ENCODE data around the gene FUOM.
A peak's percentile ranks its signal among the peaks of the same experiment; 100 is the strongest.

The FUOM gene

DNA sequence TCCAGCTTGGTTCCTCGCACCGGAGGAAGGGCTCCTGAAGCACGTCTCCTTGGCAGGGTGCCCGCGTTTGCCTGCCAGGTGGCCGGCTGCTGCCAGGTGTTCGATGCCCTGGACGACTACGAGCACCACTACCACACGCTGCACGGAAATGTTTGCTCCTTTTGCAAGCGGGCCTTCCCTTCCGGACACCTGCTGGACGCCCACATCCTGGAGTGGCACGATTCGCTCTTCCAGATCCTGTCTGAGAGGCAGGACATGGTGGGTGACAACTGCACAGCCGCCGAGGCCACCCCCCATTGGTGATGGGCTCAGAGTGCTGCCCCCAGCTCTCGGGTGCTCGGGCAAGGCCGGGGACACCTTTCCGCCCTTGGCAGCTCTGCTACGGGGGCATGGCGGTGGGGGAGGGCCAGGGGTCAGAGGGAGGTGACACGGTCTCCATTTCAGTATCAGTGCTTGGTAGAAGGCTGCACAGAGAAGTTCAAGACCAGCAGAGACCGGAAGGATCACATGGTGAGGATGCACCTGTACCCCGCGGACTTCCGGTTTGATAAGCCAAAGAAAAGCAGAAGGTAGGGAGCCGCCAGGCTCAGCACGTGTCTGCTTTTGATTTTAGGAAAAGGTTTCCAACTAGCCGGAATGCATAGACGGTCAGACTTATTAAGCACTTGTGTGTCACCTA lies 48.0 kb downstream of the FUOM start:
- no peak for DNase-seq

DNA sequence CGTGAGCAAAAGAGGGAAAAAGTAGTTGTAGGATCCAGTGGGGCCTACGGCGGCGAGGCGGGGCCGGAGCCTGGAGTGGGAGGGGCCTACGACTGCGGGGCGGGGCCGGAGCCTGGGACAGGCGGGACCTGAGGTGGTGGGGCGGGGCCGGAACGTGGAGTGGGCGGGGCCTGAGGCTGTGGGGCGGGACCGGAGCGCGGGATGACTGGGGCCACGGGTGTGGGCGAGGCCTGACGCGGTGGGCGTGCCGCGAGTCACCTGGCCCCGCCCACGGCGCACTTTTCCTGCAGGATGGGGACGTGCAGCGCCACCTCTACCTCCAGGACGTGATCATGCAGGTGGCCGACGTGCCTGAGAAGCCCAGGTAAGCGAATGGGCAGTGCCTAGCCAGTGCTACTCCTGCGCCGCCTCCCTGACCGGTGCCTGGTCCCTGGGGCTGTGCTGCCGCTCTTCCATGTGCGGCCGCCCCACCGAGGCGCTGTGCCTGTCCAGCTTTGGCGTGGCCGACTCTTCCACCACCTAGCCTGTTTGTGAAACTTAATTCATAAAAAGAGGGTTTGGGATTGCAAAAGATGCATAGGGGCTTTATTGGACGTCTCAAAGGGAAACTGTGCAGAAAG lies 48.6 kb downstream of the FUOM start:
- peak; percentile 92 for DNase-seq

DNA sequence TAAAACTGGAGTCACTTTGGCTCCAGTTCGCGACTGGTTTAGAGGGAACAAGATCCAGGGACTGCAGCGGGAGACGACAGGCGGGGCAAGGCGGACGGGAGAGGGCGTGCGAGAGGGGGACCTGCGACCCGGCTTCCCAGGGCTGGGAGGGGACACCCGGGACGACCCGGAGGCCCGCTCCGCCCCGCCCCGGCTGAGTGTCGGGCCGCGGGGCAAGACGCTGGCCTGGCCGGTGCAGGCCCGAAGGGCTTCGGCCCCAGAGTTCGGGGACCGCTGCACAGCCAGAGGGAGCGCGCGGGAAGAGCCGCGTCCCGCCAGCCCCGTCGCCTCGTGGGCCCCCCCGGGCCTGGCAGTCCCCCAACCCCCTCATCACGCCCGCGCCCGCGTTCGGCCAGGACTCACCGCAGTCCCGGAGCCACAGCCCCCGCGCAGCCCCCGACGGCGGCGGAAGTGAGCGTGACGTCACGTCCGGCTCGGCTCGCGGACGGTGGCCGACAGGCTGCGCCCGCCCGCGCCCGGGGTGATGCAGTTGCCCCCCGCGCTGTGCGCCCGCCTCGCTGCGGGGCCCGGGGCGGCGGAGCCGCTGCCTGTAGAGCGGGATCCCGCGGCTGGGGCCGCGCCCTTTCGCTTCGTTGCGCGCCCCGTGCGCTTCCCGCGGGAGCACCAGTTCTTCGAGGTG lies 49.3 kb downstream of the FUOM start, which contains the start of the genes TUBGCP2 and ZNF511:
Gene TUBGCP2 (minus strand): TSS at position 452 of the 679 bp plus-strand sequence. CDS start 5,931 bp downstream, outside the sequence.
Gene ZNF511 (plus strand): TSS at position 494 of the 679 bp plus-strand sequence. CDS start 30 bp downstream, at position 524.
- DNase-seq, result peak; percentile 83

DNA sequence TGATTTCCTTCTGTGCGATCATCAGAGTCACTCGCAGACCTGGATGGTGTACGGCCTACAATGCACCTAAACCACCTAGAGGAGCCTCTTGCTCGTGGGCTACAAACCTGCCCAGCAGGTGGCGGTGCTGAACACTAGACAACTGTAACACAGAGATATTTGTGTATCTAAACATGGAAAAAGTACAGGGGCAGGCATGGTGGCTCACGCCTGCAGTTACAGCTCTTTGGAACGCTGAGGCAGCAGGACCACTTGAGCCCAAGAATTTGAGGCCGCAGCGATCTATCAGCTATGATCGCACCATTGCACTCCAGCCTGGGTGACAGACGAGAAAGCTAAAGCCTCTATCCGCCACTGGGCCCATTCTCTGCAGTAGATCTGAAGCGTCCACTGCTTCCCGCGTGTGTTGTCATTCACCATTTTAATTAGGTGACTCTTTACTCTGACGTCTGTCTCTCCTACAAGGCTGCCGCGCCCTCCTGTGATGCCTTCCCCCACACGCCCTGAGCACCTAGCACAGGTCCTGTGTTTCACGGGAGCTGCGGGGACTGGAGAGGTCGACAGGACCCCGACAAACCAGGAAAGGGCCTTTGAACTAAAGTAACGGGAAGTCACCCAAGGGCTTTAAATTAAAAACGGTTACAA lies 49.9 kb downstream of the FUOM start:
- peak; percentile 86 for DNase-seq

DNA sequence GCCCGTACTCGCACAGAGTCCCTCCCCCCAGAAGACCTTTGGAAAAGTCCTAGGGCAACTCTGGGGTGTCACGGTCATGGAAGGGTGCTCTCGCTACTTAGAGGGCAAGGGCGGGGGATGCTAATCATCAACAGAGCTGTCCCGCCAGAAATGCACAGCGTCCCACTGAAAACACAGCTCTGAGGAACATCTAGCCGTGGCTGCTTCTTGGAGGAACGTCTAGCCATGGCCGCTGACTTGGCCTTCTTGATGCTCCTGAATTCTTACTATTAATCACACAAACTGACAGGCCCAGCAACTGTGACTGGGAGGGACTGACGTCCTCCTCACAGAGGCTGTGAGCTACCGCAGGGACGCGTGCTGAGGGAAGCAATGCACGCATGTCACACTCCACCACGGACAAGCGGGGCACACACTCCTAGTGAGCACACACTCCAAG lies 50.9 kb downstream of the FUOM start:
- no peak for DNase-seq

DNA sequence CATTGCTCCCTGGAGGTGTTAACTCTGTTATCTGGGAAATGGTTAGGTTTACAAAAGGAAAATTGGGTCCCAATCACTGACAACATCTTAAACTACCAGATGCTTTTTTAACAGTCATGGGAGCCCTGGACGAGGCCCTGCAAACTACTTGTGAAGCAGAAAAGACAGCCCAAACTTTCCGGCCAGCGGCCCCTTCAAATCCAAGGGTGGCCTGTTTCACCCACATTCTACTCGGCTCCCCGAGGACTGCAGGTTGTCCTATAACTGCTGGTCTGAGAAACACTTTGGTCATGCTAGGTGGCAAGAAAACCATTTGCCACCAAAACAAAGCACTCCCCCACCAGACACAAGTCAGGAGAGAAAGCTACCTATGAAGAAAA lies 51.7 kb downstream of the FUOM start:
- DNase-seq, result no peak

Measured in effector CD4-positive, alpha-beta T cell (primary cell).